22Rv1 (cell line): Measurements from ENCODE around the gene COL7A1.

Experiments
- H3K27ac ChIP-seq: fragments of 450-650 bp; 2 replicates; pipeline ENCODE4 v1.5.1; 2017
- ZFX ChIP-seq: fragments of 450-650 bp; IDR thresholded peaks from 2 replicates; pipeline ENCODE4 v1.6.1; 2017; ENCODE audit warnings: antibody characterized with exemption, borderline replicate concordance
- TF ChIP-seq, protein P1 (sequence below): fragments of 450-650 bp; IDR thresholded peaks from 2 replicates; pipeline ENCODE4 v1.5.1; 2017; ENCODE audit warnings: mild to moderate bottlenecking

The COL7A1 gene

GRCh38 chr3:48562367-48563095 is 32.6 kb downstream of the COL7A1 start:
- H3K27ac ChIP-seq, result no peak overlapping the region
- TF ChIP-seq, protein P1, sequence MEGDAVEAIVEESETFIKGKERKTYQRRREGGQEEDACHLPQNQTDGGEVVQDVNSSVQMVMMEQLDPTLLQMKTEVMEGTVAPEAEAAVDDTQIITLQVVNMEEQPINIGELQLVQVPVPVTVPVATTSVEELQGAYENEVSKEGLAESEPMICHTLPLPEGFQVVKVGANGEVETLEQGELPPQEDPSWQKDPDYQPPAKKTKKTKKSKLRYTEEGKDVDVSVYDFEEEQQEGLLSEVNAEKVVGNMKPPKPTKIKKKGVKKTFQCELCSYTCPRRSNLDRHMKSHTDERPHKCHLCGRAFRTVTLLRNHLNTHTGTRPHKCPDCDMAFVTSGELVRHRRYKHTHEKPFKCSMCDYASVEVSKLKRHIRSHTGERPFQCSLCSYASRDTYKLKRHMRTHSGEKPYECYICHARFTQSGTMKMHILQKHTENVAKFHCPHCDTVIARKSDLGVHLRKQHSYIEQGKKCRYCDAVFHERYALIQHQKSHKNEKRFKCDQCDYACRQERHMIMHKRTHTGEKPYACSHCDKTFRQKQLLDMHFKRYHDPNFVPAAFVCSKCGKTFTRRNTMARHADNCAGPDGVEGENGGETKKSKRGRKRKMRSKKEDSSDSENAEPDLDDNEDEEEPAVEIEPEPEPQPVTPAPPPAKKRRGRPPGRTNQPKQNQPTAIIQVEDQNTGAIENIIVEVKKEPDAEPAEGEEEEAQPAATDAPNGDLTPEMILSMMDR, result no peak
- TF ChIP-seq ZFX, result no peak

DNA sequence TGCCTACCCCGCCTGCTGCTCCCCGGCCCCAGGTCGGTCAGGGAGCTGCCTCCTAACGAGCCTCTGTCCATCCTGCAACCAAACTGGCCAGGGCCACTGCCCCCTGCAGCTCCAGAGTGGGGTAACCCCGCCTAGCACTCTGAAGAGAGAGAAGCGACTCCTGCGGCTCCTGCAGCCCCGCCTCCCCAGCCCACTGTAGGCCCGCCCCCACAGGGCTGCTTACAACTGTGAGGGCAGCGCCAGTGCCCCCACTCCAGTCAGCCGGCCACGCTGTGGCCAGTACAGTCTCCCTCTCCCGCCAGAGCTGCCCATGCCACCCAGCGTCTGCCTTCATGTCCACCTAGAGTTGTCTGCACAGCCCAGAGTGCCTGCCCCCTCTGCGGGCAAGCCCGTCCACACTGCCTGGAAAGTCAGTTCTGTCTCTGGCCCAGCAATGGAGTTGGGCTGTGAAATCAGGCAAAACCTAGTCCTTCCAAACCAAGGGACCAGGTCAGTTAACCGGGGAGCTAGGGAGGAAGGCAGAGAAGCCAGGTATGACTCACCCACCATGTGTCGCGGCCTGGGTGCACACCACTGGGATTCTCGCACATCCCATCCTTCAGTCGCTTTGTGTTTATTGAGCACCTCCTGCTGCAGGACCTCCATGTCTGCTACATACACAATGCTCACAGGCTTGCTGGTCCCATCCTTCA is 33.9 kb downstream of the COL7A1 start:
- no peak for TF ChIP-seq ZFX
- TF ChIP-seq, protein P1, result no peak
- no peak overlapping the region for H3K27ac ChIP-seq

DNA sequence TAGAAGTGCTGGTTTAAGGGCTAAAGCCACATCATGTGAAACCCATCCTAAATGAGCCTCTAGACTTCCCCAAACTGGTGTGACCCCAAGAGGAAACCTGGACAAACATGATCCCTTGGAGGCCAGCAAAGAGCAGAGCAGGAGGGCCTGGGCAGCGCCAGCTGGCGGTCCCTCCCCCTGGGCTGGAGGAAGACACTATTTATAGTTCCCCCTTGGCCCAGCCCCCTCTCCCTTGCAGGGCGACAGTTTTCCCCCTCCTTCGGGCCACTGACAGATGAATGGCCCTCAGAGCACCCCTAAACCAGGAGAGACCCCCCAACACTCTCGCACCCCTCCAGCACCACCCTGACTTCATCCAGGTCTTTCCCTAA is 34.5 kb downstream of the COL7A1 start:
- no peak for TF ChIP-seq ZFX
- TF ChIP-seq, protein P1, result no peak
- no peak overlapping the region for H3K27ac ChIP-seq

DNA sequence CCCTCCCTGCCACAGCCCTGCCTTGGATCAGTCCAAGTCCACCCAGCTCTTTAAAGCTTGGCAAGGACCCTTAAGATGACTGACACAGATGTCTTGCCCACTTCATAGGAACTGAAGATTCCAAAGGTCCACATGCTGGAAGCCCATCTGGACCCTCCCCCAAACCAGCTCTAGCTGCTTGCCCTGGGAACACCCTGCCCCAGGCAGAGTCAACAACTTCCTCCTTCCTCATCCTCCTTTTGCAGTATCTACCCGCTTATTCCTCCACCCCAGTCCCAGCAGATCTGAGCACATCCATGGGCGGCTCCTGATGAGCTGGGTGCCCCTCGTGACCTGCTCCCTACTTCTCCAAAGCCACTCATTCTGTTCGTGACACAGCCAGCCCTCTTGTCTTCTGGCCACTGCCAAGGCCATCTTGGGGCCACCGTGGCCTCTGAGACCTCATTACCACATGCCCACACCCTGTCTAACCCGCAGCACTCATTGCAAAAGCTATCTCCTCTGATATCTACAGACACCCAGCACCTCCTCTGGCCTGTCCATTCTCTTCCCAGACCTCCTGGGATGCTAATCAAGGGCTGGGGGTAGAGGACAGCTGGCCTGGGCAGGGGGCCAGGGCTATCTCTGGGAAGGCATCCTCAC is 36.5 kb downstream of the COL7A1 start:
- TF ChIP-seq ZFX, result no peak
- TF ChIP-seq, protein P1, result peak; percentile 62
- H3K27ac ChIP-seq, result peak overlapping the region; percentile 90

DNA sequence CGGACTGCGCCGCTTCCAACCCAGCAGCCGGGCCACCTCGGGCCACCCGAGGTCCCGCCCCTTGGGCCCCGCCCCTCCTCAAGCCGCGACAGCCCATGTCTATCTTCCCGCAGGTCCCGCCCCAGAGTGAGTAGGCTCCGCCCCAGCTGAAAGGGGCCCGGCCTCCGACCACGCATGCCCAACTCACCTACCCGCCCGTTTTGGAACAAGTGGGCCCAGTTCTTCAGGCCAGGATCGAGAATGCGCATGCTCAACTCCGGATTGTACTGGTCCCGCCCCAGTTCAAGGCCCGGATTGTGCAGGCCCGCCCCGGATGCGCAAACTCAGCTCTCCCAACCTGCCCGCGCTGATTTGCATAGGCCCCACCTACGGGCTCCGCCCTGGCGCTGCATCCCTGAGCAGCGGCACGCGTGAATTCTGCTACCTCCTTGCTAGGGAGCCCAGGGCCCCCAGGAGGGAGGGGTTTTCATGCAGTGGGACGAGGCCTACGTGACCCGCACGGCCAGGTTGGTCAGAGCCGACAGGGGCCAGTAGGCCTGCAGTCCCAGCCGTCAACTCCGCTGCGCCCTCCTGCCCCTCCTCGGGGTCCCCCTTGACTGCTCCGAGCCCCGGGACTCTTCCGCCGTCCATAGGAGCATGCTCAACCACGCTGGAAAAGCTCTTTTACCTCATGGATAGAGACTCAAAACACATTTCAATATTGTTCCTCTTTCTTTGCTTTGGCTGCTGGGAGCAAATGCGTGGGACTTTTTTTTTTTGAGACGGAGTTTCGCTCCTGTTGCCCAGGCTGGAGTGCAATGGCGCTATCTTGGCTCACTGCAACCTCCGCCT is 38.1 kb downstream of the COL7A1 start, which contains the start of gene PFKFB4:
PFKFB4 (minus strand) TSS at position 8 of the 831 bp plus-strand sequence. CDS start 26 bp downstream, outside the sequence.
- no peak for TF ChIP-seq ZFX
- TF ChIP-seq, protein P1, result no peak
- peak within 1 kb of the TSS; percentile 90 for H3K27ac ChIP-seq

GRCh38 chr3:48555949-48556795 is 39.0 kb downstream of the COL7A1 start:
- H3K27ac ChIP-seq, result peak overlapping the region; percentile 90
- TF ChIP-seq, protein P1, result no peak
- TF ChIP-seq ZFX, result no peak
